Stimulated activated CD4-positive, alpha-beta T cell treated with anti-CD3 and anti-CD28 coated beads, Interleukin-4, amount 100 ng/mL, for 48 hours (primary cell): ENCODE measurements around the gene COG3.

Experiments used
- DNase-seq, 2 donors: peaks; one replicate each; pipeline ENCODE4 v3.0.0-alpha.2; 2020; ENCODE audit warnings: low read depth in 2 of 2

Gene COG3

GRCh38 chr13:45545686-45546409 is 81.1 kb downstream of the COG3 start:
- no peak for DNase-seq

- no peak for DNase-seq
Measured at GRCh38 chr13:45546410-45546765, 81.6 kb downstream of the COG3 start.

- DNase-seq, result no peak
Measured at GRCh38 chr13:45548281-45548680, 83.5 kb downstream of the COG3 start.

GRCh38 chr13:45554604-45555109 is 89.9 kb downstream of the COG3 start:
- no peak for DNase-seq

GRCh38 chr13:45564133-45564776 is 99.5 kb downstream of the COG3 start:
- DNase-seq, result no peak

GRCh38 chr13:45565331-45565730 is 100.6 kb downstream of the COG3 start:
- no peak for DNase-seq

- no peak for DNase-seq
Measured at GRCh38 chr13:45575146-45575829, 110.5 kb downstream of the COG3 start.

GRCh38 chr13:45575830-45576180 is 111.1 kb downstream of the COG3 start:
- no peak for DNase-seq

GRCh38 chr13:45576466-45576865 is 111.7 kb downstream of the COG3 start:
- no peak for DNase-seq

GRCh38 chr13:45582408-45583076 is 117.8 kb downstream of the COG3 start:
- DNase-seq, result no peak

GRCh38 chr13:45584816-45585215 is 120.1 kb downstream of the COG3 start:
- DNase-seq, result no peak
